SU-DHL-6 (cell line): ENCODE data around the gene TANGO6.

Experiments
- H2AFZ ChIP-seq: fragments of 200-600 bp; sonication (generic); 2 replicates; pipeline ENCODE4 v1.6.1; 2014; ENCODE audit warnings: low read depth, mild to moderate bottlenecking, moderate library complexity, mixed read lengths, antibody characterized with exemption, low read length; ENCODE audit not compliant: severe bottlenecking
- H3F3A ChIP-seq: fragments of 200-600 bp; shearing (Covaris generic); 2 replicates; pipeline ENCODE4 v1.6.0; 2016; ENCODE audit warnings: antibody characterized with exemption, mild to moderate bottlenecking; ENCODE audit not compliant: insufficient read depth
- H3K27ac ChIP-seq: fragments of 200-600 bp; sonication (generic); 2 replicates; pipeline ENCODE4 v1.5.1; 2016; ENCODE audit warnings: low read depth, mild to moderate bottlenecking, low read length, moderate library complexity, mixed read lengths
- H3K27me3 ChIP-seq: fragments of 200-600 bp; sonication (generic), shearing (Covaris generic); 2 replicates; pipeline ENCODE4 v1.6.0; 2014; ENCODE audit warnings: mild to moderate bottlenecking, low read length
- H3K36me3 ChIP-seq: fragments of 200-600 bp; sonication (generic); 2 replicates; pipeline ENCODE4 v1.6.1; 2014; ENCODE audit warnings: mild to moderate bottlenecking, low read length, mixed read lengths
- H3K4me2 ChIP-seq: fragments of 300-600, 200-600 bp; shearing (Covaris generic), sonication (generic); 2 replicates; pipeline ENCODE4 v1.6.0; 2014; ENCODE audit warnings: low read length, low read depth, mild to moderate bottlenecking; ENCODE audit not compliant: poor library complexity, severe bottlenecking
- H3K4me3 ChIP-seq: fragments of 200-600 bp; sonication (generic); 2 replicates; pipeline ENCODE4 v1.5.1; 2014; ENCODE audit warnings: antibody characterized with exemption, low read length, mild to moderate bottlenecking, mixed read lengths; ENCODE audit not compliant: insufficient read depth, poor library complexity, severe bottlenecking
- H3K79me2 ChIP-seq: fragments of 200-600 bp; sonication (generic); 2 replicates; pipeline ENCODE4 v1.6.1; 2014; ENCODE audit warnings: mild to moderate bottlenecking, low read length, moderate library complexity; ENCODE audit not compliant: insufficient read depth
- H3K9ac ChIP-seq: fragments of 200-600 bp; sonication (generic); 2 replicates; pipeline ENCODE4 v1.7.0; 2014; ENCODE audit warnings: mild to moderate bottlenecking, low read length
- H3K9me2 ChIP-seq: fragments of 200-600 bp; sonication (generic); replicated peaks from 2 replicates; pipeline ENCODE4 v1.6.1; 2014; ENCODE audit warnings: low read length; ENCODE audit not compliant: insufficient read depth
- H3K9me3 ChIP-seq: fragments of 200-600 bp; sonication (generic); 2 replicates; pipeline ENCODE4 v1.6.1; 2014; ENCODE audit warnings: low read length, mixed read lengths; ENCODE audit not compliant: insufficient read depth
- H4K20me1 ChIP-seq: fragments of 200-600 bp; sonication (generic); 2 replicates; pipeline ENCODE4 v1.6.1; 2014; ENCODE audit warnings: low read depth, mild to moderate bottlenecking, antibody characterized with exemption, low read length, moderate library complexity, mixed read lengths
- EZH2phosphoT487 ChIP-seq: fragments of 200-600 bp; sonication (generic), shearing (Covaris generic); conservative IDR thresholded peaks from 2 replicates; pipeline ENCODE4 v1.6.1; 2018; ENCODE audit warnings: mild to moderate bottlenecking, antibody characterized with exemption, low read length, moderate library complexity, mixed read lengths
- TF ChIP-seq, protein P1 (sequence below): fragments of 200-600 bp; sonication (generic); IDR thresholded peaks from one replicate; pipeline ENCODE4 v1.5.1; 2017; ENCODE audit warnings: antibody characterized with exemption, mild to moderate bottlenecking, low read length, moderate library complexity; ENCODE audit not compliant: insufficient read depth, poor library complexity, severe bottlenecking

The TANGO6 gene

GRCh38 chr16:68802190-68802589, 41.1 kb upstream of the TANGO6 start:
- H3K4me2 ChIP-seq: no peak overlapping the region
- H3K36me3 ChIP-seq: no peaks in the 10 kb centered on the region
- H2AFZ ChIP-seq: no peak overlapping the region
- no peak overlapping the region for H3K9ac ChIP-seq
- no peaks in the 10 kb centered on the region for H3K9me2 ChIP-seq
- no peaks in the 10 kb centered on the region for H3K9me3 ChIP-seq
- no peak for TF ChIP-seq EZH2phosphoT487
- TF ChIP-seq, protein P1, sequence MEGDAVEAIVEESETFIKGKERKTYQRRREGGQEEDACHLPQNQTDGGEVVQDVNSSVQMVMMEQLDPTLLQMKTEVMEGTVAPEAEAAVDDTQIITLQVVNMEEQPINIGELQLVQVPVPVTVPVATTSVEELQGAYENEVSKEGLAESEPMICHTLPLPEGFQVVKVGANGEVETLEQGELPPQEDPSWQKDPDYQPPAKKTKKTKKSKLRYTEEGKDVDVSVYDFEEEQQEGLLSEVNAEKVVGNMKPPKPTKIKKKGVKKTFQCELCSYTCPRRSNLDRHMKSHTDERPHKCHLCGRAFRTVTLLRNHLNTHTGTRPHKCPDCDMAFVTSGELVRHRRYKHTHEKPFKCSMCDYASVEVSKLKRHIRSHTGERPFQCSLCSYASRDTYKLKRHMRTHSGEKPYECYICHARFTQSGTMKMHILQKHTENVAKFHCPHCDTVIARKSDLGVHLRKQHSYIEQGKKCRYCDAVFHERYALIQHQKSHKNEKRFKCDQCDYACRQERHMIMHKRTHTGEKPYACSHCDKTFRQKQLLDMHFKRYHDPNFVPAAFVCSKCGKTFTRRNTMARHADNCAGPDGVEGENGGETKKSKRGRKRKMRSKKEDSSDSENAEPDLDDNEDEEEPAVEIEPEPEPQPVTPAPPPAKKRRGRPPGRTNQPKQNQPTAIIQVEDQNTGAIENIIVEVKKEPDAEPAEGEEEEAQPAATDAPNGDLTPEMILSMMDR: no peak
- H3K79me2 ChIP-seq: no peaks in the 10 kb centered on the region
- no peak overlapping the region for H3K4me3 ChIP-seq
- H4K20me1 ChIP-seq: no peaks in the 10 kb centered on the region
- no peak overlapping the region for H3K27ac ChIP-seq
- no peaks in the 10 kb centered on the region for H3F3A ChIP-seq
- H3K27me3 ChIP-seq: no peaks in the 10 kb centered on the region

DNA sequence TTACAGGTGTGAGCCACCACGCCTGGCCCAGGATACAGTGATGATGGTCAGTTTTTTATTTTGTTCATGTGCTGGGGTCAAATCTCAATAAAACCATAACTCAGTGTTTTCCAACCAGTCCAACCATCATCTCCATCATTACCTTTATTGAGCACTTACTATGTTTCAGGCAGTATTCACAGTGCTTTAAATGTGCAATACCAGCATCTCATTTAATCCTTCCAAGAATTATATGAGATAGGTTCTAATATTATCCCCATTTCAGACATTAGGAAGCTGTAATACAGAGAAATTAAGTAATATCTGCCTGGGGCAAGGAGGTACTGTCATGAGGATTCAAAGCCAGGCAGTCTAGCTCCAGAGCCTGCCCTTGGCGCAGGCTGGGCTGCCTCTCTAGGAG, 36.9 kb upstream of the TANGO6 start:
- Histone ChIP-seq H3K4me2 (no peak overlapping the region), H3K27me3 (no peaks in the 10 kb centered on the region), H3K9ac (no peak overlapping the region), H2AFZ (no peak overlapping the region), H3K9me3 (no peaks in the 10 kb centered on the region), H3K79me2 (no peaks in the 10 kb centered on the region), H3K4me3 (no peak overlapping the region), H3K36me3 (no peaks in the 10 kb centered on the region), H3K27ac (no peak overlapping the region), H3F3A (no peaks in the 10 kb centered on the region), H3K9me2 (no peaks in the 10 kb centered on the region), H4K20me1 (no peaks in the 10 kb centered on the region)
- TF ChIP-seq, protein P1: no peak
- TF ChIP-seq EZH2phosphoT487: no peak

- Histone ChIP-seq H4K20me1 (no peaks in the 10 kb centered on the region), H3F3A (no peaks in the 10 kb centered on the region), H3K9me2 (no peaks in the 10 kb centered on the region), H3K27ac (no peak overlapping the region), H3K4me2 (no peak overlapping the region), H3K27me3 (no peaks in the 10 kb centered on the region), H3K9me3 (no peaks in the 10 kb centered on the region), H2AFZ (no peak overlapping the region), H3K79me2 (no peaks in the 10 kb centered on the region), H3K9ac (no peak overlapping the region), H3K4me3 (no peak overlapping the region), H3K36me3 (no peaks in the 10 kb centered on the region)
- TF ChIP-seq EZH2phosphoT487: no peak
- TF ChIP-seq, protein P1: no peak
Measured at GRCh38 chr16:68806981-68807380, 36.4 kb upstream of the TANGO6 start.
